Fibroblast of skin of left biceps (primary cell): ENCODE data around the gene HOMER2.
"Not testable (repeated sequence)": the region's sequence is repeated elsewhere in the genome, so short reads cannot be mapped to it uniquely, and the experiment has no call there.

ENCODE experiments used
- DNase-seq, 2 experiments: peaks; one replicate each; pipeline ENCODE4 v3.0.0-alpha.2; 2013; ENCODE audit warnings: low read depth in 2 of 2

Gene HOMER2

GRCh38 chr15:82895983-82896382, 56.5 kb downstream of the HOMER2 start:
- no peak for DNase-seq

GRCh38 chr15:82894971-82895520, 57.5 kb downstream of the HOMER2 start:
- DNase-seq: peak; percentile 6 to 24

- not testable (repeated sequence) for DNase-seq
Measured at GRCh38 chr15:82893473-82893872, 59.0 kb downstream of the HOMER2 start.

- no peak for DNase-seq
Measured at GRCh38 chr15:82892573-82892972, 59.9 kb downstream of the HOMER2 start.

GRCh38 chr15:82890995-82891390, 61.5 kb downstream of the HOMER2 start:
- no peak for DNase-seq

- peak in 1 of 2 experiments; percentile 2 for DNase-seq
Measured at GRCh38 chr15:82890338-82890994, 62.1 kb downstream of the HOMER2 start.

GRCh38 chr15:82882273-82882928, 70.1 kb downstream of the HOMER2 start:
- no peak for DNase-seq

GRCh38 chr15:82881747-82882146, 70.8 kb downstream of the HOMER2 start:
- no peak for DNase-seq

- DNase-seq: no peak
Measured at GRCh38 chr15:82880704-82881103, 71.8 kb downstream of the HOMER2 start.

GRCh38 chr15:82878325-82878724, 74.2 kb downstream of the HOMER2 start:
- DNase-seq: no peak

GRCh38 chr15:82877825-82878224, 74.7 kb downstream of the HOMER2 start:
- no peak for DNase-seq

- DNase-seq: no peak
Measured at GRCh38 chr15:82875411-82876003, 77.0 kb downstream of the HOMER2 start.

GRCh38 chr15:82874961-82875360, 77.6 kb downstream of the HOMER2 start:
- no peak for DNase-seq

GRCh38 chr15:82874267-82874666, 78.3 kb downstream of the HOMER2 start:
- DNase-seq: no peak

- DNase-seq: no peak
Measured at GRCh38 chr15:82873000-82873680, 79.4 kb downstream of the HOMER2 start.

GRCh38 chr15:82871832-82872484, 80.6 kb downstream of the HOMER2 start:
- DNase-seq: no peak

- no peak for DNase-seq
Measured at GRCh38 chr15:82871358-82871757, 81.2 kb downstream of the HOMER2 start.

- no peak for DNase-seq
Measured at GRCh38 chr15:82870727-82871320, 81.7 kb downstream of the HOMER2 start.

GRCh38 chr15:82865981-82866380, 86.5 kb downstream of the HOMER2 start:
- not testable (repeated sequence) for DNase-seq

- DNase-seq: not testable (repeated sequence)
Measured at GRCh38 chr15:82865581-82865980, 86.9 kb downstream of the HOMER2 start.

GRCh38 chr15:82864967-82865366, 87.6 kb downstream of the HOMER2 start:
- no peak for DNase-seq
